VCaP (cell line): ENCODE measurements around the gene LMF1.

ENCODE experiments used
- H3K27ac ChIP-seq: fragments of 450-650 bp; 2 replicates; pipeline ENCODE4 v1.5.1; 2017
- TF ChIP-seq, protein P1 (sequence below): fragments of 450-650 bp; conservative IDR thresholded peaks from 2 replicates; pipeline ENCODE4 v1.5.1; 2017; ENCODE audit warnings: mild to moderate bottlenecking, moderate library complexity

Gene LMF1

DNA sequence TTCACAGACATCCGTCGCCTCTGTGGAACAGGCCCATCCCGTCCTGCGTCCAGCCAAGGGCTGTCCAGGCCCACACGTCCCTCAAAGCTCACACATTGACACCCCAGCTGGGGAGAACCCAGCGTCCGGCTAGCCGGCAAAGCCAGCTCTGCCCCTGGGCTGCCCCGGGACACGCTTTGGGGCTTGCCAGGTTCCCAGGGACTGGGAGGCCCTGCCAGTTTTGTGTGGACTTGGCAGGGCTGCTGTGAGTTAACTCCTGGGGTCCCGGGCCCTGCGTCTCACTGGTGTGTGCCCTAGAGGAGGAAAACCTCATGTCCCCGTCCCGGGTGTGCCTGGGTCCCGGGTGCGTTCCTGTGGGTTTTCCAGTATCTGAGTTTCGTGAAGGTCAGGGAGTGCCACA lies 17.1 kb upstream of the LMF1 start:
- H3K27ac ChIP-seq: no peak overlapping the region
- TF ChIP-seq, protein P1, sequence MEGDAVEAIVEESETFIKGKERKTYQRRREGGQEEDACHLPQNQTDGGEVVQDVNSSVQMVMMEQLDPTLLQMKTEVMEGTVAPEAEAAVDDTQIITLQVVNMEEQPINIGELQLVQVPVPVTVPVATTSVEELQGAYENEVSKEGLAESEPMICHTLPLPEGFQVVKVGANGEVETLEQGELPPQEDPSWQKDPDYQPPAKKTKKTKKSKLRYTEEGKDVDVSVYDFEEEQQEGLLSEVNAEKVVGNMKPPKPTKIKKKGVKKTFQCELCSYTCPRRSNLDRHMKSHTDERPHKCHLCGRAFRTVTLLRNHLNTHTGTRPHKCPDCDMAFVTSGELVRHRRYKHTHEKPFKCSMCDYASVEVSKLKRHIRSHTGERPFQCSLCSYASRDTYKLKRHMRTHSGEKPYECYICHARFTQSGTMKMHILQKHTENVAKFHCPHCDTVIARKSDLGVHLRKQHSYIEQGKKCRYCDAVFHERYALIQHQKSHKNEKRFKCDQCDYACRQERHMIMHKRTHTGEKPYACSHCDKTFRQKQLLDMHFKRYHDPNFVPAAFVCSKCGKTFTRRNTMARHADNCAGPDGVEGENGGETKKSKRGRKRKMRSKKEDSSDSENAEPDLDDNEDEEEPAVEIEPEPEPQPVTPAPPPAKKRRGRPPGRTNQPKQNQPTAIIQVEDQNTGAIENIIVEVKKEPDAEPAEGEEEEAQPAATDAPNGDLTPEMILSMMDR: no peak

DNA sequence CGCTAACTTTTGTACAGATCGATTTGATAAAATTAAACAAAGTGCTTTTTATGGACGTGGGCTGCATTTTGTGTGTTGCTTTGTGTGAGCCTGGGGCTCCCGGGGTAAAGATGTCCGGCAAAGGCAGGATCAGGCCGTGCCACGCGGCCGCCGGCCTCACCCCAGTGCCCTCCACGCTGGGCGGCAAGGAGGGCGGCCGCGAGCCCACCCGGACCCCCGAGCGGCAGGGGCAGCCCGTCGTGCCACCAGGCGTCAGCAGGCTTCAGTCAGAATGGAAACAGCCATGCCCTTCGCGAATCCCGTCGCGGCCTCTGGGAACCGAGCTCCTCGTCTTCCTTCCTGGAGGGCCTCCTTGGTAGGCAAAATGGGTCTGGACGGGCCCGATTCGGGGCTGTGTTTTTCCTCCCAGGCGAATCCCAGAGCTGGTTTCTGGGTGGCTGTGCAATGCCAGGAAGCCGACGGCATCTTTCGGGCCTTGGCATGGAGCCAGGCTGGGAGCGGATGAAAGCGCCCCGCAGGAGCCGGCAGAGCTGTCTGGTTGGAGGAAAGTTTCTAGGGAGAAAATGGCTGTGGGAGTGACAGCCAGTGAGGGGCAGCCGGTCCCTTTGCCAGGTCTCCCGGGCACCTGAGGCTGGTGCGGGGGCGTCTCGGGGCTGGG lies 16.3 kb upstream of the LMF1 start:
- TF ChIP-seq, protein P1: no peak
- no peak overlapping the region for H3K27ac ChIP-seq

DNA sequence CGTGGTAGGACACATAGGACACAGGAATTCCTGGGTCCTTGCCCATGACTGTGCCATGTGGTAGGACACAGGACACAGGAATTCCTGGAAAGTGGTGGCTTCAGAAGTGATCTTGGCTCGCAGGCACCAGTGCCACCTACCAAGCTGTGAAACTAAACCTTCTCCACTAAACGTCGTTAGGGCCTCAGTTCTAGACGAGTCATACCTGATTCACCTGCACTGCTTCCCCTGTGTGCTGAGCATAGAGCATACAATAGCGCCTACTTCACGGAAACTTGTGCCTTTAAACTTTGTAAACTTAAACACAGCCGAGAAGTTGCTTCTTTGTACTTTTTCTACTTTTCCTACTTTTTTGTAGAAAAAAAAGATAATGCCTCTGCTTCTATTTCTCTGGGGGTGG lies 15.6 kb upstream of the LMF1 start:
- TF ChIP-seq, protein P1: no peak
- H3K27ac ChIP-seq: no peak overlapping the region

DNA sequence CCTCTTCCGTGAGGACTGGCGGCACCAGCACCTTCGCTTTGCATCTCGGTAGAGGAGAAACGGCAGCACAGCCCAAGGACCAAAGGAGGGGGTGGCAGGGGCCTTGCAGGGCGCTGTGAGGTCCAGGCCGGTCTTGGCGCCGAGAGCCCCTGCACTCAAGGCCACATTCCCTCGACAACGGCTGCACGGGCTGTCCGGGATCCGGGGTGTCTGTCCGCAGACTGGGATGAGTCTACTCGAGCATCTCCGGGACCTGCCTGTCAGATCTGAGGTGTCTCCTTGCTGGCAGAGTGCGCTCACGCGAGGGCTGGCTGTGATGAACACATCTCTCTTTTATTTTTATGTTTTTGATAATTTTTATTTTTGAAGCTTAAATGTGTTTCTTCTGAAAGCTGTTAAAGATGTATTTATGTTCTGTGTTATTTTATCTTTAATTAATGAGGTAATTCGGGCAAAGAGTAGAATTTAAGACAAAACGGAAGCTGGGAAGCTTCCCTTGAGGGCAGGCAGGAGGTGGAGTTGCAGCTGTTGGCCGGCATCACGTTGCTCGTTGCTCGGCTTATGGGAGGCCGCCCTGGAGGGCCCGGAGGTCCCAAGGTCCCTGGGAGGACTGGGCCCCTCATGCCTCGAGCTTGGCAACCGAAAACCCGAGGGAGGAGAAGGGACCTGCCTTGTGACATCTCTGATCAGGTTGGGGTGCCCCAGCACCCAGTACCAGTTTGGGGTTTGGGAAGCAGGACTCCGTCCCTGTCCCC lies 15.0 kb upstream of the LMF1 start:
- no peak overlapping the region for H3K27ac ChIP-seq
- TF ChIP-seq, protein P1: no peak

DNA sequence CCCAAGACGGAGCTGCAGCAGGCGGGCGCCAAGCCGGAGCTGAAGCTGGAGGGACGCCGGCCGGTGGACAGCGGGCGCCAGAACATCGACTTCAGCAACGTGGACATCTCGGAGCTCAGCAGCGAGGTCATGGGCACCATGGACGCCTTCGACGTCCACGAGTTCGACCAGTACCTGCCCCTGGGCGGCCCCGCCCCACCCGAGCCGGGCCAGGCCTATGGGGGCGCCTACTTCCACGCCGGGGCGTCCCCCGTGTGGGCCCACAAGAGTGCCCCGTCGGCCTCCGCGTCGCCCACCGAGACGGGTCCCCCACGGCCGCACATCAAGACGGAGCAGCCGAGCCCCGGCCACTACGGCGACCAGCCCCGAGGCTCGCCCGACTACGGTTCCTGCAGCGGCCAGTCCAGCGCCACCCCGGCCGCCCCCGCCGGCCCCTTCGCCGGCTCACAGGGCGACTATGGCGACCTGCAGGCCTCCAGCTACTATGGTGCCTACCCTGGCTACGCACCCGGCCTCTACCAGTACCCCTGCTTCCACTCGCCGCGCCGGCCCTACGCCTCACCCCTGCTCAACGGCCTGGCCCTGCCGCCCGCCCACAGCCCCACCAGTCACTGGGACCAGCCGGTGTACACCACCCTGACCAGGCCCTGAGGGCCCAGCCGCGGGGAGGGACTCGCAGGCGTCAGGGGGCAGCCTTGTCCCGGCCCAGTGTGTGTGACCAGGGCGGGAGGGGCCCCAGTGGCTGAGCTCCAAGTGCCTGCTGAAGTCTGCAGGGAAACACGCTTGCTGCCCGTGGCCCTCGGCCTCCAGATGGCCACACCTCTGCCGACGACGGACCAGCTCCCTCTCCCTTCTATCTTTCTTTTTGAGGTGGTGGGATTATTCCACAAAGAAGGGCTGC lies 14.2 kb upstream of the LMF1 start:
- TF ChIP-seq, protein P1: no peak
- H3K27ac ChIP-seq: no peak overlapping the region

DNA sequence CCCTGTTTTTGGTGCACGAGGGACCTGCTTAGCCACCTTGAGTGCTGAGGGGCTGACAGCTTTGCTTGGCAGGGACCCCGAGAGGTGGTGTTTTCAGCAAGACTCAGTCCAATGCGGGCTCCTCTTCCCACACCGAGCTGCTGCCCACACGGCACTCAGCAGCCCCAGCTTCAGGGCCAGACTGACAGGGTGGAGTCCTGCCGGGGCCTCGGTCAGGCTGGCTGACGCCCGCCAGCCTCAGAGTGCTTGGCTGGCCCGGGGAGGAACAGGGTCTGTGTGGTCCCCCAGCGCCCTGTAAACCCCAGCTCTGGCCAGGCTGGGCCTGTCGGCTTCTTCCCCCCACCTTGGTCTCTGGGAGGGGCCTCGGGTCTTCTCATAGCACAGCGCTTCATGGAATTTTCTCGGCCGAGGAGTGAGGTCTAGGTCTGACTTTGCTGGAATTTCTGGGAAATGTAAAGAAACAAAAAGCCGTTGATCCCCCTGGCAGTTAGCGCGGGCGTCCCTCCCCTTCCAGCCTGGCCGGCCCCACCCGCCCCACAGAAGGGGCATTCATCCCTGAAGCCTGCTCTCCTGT lies 13.4 kb upstream of the LMF1 start:
- no peak overlapping the region for H3K27ac ChIP-seq
- TF ChIP-seq, protein P1: no peak
